Stimulated activated CD8-positive, alpha-beta memory T cell treated with anti-CD3 and anti-CD28 coated beads, Interleukin-4, amount 100 ng/mL, for 4 hours (primary cell): ENCODE results near the gene DDX6.
"Not testable (repeated sequence)": the region's sequence is repeated elsewhere in the genome, so short reads cannot be mapped to it uniquely, and the experiment has no call there.

Experiments
- DNase-seq, 2 donors: peaks; one replicate each; pipeline ENCODE4 v3.0.0-alpha.2; 2020; ENCODE audit warnings: low read depth in 2 of 2, low spot score in 1 of 2

Gene DDX6

GRCh38 chr11:118744046-118744445, 46.9 kb downstream of the DDX6 start:
- no peak for DNase-seq

- DNase-seq, result no peak
Observed at GRCh38 chr11:118742304-118742703, 48.7 kb downstream of the DDX6 start.

GRCh38 chr11:118740892-118741291, 50.1 kb downstream of the DDX6 start:
- DNase-seq, result no peak

- no peak for DNase-seq
Observed at GRCh38 chr11:118735203-118735602, 55.8 kb downstream of the DDX6 start.

- no peak for DNase-seq
Observed at GRCh38 chr11:118734031-118734430, 56.9 kb downstream of the DDX6 start.

- not testable (repeated sequence) for DNase-seq
Observed at GRCh38 chr11:118729753-118730152, 61.2 kb downstream of the DDX6 start.

- DNase-seq, result not testable (repeated sequence)
Observed at GRCh38 chr11:118728112-118728511, 62.9 kb downstream of the DDX6 start.

- not testable (repeated sequence) for DNase-seq
Observed at GRCh38 chr11:118727721-118728066, 63.3 kb downstream of the DDX6 start.

- DNase-seq, result not testable (repeated sequence)
Observed at GRCh38 chr11:118727001-118727720, 63.8 kb downstream of the DDX6 start.

- not testable (repeated sequence) for DNase-seq
Observed at GRCh38 chr11:118721478-118722015, 69.4 kb downstream of the DDX6 start.

GRCh38 chr11:118720740-118721139, 70.2 kb downstream of the DDX6 start:
- not testable (repeated sequence) for DNase-seq

GRCh38 chr11:118720078-118720477, 70.9 kb downstream of the DDX6 start:
- DNase-seq, result not testable (repeated sequence)

- DNase-seq, result not testable (repeated sequence)
Observed at GRCh38 chr11:118718562-118718961, 72.4 kb downstream of the DDX6 start.

GRCh38 chr11:118717733-118718132, 73.2 kb downstream of the DDX6 start:
- DNase-seq, result not testable (repeated sequence)

GRCh38 chr11:118717221-118717620, 73.7 kb downstream of the DDX6 start:
- DNase-seq, result not testable (repeated sequence)

GRCh38 chr11:118715837-118716260, 75.1 kb downstream of the DDX6 start:
- DNase-seq, result no peak

GRCh38 chr11:118715245-118715831, 75.6 kb downstream of the DDX6 start:
- DNase-seq, result no peak

- DNase-seq, result no peak
Observed at GRCh38 chr11:118714816-118715215, 76.1 kb downstream of the DDX6 start.

GRCh38 chr11:118714416-118714815, 76.5 kb downstream of the DDX6 start:
- DNase-seq, result not testable (repeated sequence)

- DNase-seq, result no peak
Observed at GRCh38 chr11:118708296-118708695, 82.7 kb downstream of the DDX6 start.

GRCh38 chr11:118706546-118706825, 84.5 kb downstream of the DDX6 start:
- DNase-seq, result no peak

- DNase-seq, result no peak
Observed at GRCh38 chr11:118705791-118706545, 85.0 kb downstream of the DDX6 start.
